Activated T-helper 17 cell treated with anti-CD3 and anti-CD28 coated beads, Interleukin-2, amount 50 U/mL, for 72 hours (primary cell): ENCODE results near the gene FABP1. TPM values are rescaled to one million over a fixed set of nuclear protein-coding genes. Genes with fewer than 3 reads are reported as not detected.

Experiments
- ATAC-seq: fragments of 150-1000 bp; cut with Tn5 transposase; replicated peaks from 2 replicates; pipeline ENCODE4 v1.10.0; 2021; ENCODE audit warnings: mild to moderate bottlenecking, moderate library complexity
- H3K27ac Mint-ChIP-seq: one replicate; pipeline ENCODE4 v1.8.0; 2022; ENCODE audit warnings: mixed read lengths
- H3K27me3 Mint-ChIP-seq: one replicate; pipeline ENCODE4 v1.8.0; 2022; ENCODE audit warnings: mixed read lengths
- H3K36me3 Mint-ChIP-seq: one replicate; pipeline ENCODE4 v1.8.0; 2022; ENCODE audit warnings: low read depth, mild to moderate bottlenecking, mixed read lengths
- H3K4me1 Mint-ChIP-seq: one replicate; pipeline ENCODE4 v1.8.0; 2022; ENCODE audit warnings: mixed read lengths
- H3K4me3 Mint-ChIP-seq: one replicate; pipeline ENCODE4 v1.8.0; 2022; ENCODE audit warnings: mild to moderate bottlenecking, mixed read lengths
- H3K9me3 Mint-ChIP-seq: one replicate; pipeline ENCODE4 v1.8.0; 2022; ENCODE audit warnings: mixed read lengths
- total RNA-seq, 2 donors: library from RNA; stranded (reverse); gene quantifications; one replicate each; pipeline ENCODE4 v1.2.3, GENCODE V29; 2022

The FABP1 gene
- total RNA-seq, 2 donors from 2014 or later, result not detected

DNA sequence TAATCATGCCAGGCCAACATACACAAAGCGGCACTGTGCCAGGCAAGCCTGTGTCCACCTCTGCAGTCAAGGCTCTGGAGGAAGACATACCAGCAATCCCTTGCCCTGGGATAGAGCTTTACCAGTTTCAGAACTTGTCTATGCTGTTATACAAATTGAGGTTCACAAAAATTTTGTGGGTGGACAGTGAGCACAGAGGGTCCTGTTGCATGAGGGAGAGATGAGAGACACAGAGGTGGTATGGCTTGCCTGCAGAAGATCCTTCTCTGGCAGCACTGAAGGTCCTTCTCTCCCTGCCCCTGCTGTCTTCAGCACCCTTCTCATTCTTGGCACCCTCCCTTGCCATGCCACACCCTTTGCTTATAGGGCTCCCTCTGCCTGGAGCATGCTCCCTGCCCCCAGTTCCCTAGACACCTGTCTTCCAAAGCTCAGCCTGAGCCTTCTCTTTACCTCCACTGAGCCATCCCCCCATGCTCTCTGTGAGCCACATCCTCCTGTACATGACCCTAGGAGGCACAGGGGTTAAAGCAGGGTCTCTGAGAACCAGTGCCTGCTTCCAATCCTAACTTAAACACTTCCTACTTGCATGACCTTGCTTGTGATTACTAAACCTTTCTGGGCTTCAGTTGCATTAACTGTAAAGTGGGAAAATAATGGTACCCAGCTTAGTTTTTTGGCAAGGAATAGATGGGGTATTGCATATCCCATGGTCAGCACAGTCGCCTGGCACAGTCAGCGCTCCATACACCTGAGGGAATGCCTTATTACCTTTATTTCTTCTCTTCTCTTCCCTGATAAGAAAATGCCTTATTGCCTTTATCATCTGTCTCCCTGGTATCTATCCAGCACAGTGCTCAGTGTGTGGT, 857 bp downstream of the FABP1 start:
- Mint-ChIP-seq H3K27ac (no peak overlapping the region), H3K9me3 (no peaks in the 10 kb centered on the region), H3K4me1 (no peaks in the 10 kb centered on the region), H3K36me3 (no peaks in the 10 kb centered on the region), H3K27me3 (peaks cover 17% of the 10 kb centered on the region), H3K4me3 (no peak overlapping the region)
- ATAC-seq, result no peak

DNA sequence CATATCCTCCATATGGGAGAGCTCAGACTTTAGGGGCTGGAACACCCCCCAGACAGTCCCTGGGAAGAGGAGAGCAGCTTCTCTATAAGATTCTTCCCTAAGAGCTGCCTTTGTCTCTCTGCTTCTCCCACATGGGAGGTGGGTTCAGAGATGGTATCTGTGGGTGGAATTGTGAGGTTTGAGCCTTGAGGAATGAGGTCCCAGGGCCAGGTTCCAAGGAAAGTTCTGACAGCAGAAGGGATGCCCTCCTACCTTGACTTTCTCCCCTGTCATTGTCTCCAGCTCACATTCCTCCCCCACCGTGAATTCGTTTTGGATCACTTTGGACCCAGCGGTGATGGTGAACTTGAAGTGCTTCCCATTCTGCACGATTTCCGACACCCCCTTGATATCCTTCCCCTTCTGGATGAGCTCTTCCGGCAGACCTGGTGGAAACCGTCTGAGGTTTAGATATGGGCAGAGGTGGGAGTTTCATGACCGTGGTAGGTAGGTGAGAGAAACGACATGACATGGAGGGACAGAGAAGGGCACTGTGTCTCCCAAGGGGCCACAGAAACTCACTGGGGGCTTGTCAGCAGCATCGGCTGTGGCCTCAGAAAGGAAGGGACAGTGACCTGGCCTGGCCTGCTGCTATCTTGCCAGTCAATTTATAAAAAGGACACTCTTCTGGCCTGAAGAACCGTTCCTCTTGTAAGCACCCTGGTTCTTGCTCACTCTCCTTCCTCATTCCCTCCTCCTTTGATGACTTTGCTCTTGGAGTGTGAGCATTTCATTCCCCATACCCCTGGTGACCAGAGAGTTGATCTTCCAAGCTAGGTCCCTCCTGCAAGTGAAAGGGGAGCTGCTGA, 1.7 kb downstream of the FABP1 start:
- no peaks in the 10 kb centered on the region for H3K36me3 Mint-ChIP-seq
- H3K4me3 Mint-ChIP-seq, result no peak overlapping the region
- H3K4me1 Mint-ChIP-seq, result no peaks in the 10 kb centered on the region
- no peak overlapping the region for H3K27ac Mint-ChIP-seq
- H3K9me3 Mint-ChIP-seq, result no peaks in the 10 kb centered on the region
- H3K27me3 Mint-ChIP-seq, result peaks cover 21% of the 10 kb centered on the region
- ATAC-seq, result no peak

DNA sequence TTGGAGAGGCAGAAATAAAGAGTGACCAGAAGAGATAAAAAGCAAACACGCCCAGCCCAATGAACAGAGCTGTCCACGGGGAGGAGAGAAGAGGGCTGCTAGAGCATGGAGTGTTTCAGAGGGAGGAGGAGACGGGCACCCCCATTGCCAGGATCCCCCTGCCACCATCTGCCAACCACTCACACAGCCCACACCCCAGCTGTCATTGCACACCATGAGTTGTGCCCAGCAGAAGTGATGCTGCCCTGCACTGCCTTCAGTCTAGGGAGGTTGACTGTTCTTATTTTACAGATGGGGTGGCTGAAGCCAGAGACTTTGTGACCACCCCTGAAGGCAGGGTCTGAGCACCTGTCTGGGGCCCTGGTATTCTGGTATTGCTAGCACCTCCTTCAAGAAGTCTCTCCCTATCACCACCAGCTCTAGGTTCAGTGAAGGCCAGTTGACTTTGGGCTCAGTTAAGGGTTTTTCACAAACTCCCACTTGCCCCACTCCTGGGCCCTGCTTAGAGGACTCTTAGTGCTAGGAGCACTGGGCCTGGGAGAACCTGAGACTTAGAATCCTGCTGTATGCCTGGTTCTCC, 2.4 kb downstream of the FABP1 start:
- no peaks in the 10 kb centered on the region for H3K36me3 Mint-ChIP-seq
- H3K27me3 Mint-ChIP-seq, result peaks cover 25% of the 10 kb centered on the region
- H3K4me3 Mint-ChIP-seq, result no peak overlapping the region
- H3K9me3 Mint-ChIP-seq, result no peaks in the 10 kb centered on the region
- H3K27ac Mint-ChIP-seq, result no peak overlapping the region
- ATAC-seq, result no peak
- H3K4me1 Mint-ChIP-seq, result no peaks in the 10 kb centered on the region

DNA sequence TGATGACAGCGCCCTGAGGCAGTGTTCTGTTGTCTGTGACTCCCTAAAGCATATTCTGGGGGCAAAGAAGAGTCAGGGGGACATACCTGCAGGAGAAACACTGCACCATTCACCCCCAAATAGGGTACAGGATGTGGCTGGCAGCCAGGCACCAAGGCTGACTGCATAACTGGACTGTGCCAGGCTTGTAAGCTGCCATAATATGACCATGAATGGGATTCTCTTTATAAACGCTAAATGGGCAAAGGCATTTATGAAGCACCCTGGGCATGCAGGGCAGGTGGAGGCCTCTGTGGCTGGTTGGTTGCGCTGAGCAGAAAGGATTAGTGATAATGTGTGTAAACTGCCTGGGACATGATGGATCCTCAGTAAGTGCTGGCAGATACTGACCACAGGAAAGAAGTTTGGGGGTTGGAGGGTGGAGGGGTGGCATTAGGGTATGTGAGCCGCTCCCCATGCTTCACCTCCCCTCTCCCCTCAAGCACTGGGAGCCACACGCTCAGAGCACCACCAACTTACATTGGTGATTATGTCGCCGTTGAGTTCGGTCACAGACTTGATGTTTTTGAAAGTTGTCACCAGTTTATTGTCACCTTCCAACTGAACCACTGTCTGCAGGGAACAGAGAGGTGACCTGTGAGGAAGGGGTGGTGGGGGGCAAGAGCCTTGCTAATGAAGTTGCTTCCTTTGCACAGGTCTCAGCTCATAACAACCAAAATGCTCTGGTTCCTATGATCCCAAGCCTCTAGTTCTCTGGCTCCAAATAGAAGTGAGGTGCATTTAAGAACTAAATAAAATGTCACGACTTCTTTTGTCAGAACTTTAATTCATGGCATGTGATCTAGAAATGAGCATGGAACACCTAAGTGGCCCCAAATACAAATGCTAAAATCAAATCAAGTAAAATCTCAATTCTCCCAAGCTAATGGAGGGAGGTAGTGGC, 3.6 kb downstream of the FABP1 start:
- no peak for ATAC-seq
- Mint-ChIP-seq H3K4me3 (no peak overlapping the region), H3K27me3 (peaks cover 25% of the 10 kb centered on the region), H3K27ac (no peak overlapping the region), H3K36me3 (no peaks in the 10 kb centered on the region), H3K4me1 (no peaks in the 10 kb centered on the region), H3K9me3 (no peaks in the 10 kb centered on the region)

DNA sequence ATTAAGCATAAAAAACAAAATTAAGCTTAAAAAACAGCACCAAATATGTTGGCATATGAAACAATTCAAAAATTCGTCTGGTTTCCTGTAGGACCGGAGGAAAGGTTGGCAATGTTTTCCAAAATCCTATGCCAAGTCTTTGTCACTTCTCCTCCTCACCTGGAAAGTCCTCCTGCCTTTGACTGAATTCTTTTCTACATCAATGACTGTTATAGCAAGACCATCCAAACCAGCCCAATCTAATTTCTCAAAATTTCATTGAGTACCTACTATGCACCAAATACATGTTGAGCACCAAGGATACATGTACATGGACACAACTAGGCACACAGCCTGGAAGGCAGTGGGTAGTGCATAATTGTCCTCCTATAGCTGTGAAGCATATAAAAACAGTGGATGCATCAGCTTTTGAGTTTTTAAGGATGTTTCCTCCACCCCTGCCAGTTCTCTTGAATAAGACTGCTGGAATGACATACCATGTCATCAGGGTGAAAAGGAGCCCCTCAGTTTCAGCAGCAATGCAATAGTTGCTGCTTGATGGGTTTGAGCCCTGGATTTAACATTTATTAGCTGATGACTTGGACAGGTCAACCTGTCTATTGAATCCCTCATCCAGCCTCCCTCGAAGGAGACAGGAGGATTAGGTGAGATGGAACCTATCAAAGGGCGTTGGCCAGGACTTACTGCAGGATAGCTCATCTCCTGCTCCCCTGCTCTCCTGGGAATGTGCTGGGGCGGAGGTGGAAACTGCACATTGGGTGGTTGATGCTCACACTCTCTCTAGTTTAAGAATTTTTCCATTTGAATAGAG, 4.5 kb downstream of the FABP1 start:
- peaks cover 28% of the 10 kb centered on the region for H3K27me3 Mint-ChIP-seq
- no peak for ATAC-seq
- no peaks in the 10 kb centered on the region for H3K4me1 Mint-ChIP-seq
- H3K36me3 Mint-ChIP-seq, result no peaks in the 10 kb centered on the region
- no peak overlapping the region for H3K4me3 Mint-ChIP-seq
- H3K27ac Mint-ChIP-seq, result no peak overlapping the region
- no peaks in the 10 kb centered on the region for H3K9me3 Mint-ChIP-seq

DNA sequence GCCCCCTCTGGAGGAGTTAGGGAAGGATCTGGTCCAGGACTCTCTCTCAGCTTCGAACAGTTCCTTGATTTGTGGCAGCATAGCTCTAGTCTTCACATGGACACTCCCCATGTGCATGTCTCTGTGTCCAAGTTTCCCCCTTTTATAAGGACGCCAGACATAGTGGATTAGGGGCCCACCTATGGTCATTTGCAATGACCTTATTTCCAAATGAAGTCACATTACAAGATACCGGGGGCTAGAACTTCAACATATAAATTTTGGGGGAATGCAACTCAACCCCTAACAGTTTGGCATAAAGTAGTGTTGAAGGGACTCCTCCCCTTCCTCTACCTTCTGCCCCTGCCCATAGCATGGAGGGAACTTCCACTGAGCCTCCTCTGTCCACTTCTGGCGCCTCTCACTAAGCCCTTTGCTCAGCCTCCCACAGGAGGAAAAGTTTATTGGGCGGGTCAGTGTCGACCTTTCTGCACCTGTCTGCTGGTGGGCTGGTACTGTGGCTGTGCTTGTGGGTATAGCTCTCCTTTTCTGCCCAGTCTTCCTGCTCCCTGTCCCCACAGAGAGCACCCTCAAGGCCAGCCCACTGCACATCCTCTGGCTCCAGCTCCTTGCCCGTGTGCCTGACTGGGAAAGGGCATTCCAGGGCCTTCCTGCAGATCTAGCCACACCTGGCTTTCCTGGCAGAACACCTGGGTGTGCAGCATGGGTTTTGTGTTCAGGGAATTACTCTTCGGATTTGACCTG, 5.5 kb downstream of the FABP1 start:
- no peak for ATAC-seq
- no peaks in the 10 kb centered on the region for H3K36me3 Mint-ChIP-seq
- no peaks in the 10 kb centered on the region for H3K9me3 Mint-ChIP-seq
- no peaks in the 10 kb centered on the region for H3K4me1 Mint-ChIP-seq
- no peak overlapping the region for H3K4me3 Mint-ChIP-seq
- H3K27ac Mint-ChIP-seq, result no peak overlapping the region
- peaks cover 22% of the 10 kb centered on the region for H3K27me3 Mint-ChIP-seq

DNA sequence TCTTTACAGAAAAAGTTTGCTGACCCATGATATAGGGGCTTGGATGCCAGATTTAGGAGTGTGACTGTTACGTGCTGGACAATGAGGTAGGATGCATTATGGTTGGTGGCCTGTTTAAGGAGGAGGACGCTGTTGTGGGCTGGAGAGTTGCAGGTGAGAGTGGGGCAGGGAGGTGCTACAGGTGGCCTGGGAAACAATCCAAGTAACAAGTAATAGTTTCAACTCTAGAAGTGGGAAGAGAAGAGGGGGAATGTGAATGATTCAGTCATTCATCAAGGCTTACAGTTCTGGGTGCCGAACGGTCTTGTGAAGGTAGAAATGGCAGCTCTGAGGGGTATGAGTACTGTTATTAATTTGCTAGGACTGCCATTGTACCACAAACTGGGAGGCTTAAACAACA, 6.2 kb downstream of the FABP1 start:
- no peak for ATAC-seq
- H3K4me3 Mint-ChIP-seq, result no peak overlapping the region
- no peak overlapping the region for H3K27ac Mint-ChIP-seq
- peaks cover 18% of the 10 kb centered on the region for H3K27me3 Mint-ChIP-seq
- no peaks in the 10 kb centered on the region for H3K9me3 Mint-ChIP-seq
- no peaks in the 10 kb centered on the region for H3K4me1 Mint-ChIP-seq
- H3K36me3 Mint-ChIP-seq, result no peaks in the 10 kb centered on the region

DNA sequence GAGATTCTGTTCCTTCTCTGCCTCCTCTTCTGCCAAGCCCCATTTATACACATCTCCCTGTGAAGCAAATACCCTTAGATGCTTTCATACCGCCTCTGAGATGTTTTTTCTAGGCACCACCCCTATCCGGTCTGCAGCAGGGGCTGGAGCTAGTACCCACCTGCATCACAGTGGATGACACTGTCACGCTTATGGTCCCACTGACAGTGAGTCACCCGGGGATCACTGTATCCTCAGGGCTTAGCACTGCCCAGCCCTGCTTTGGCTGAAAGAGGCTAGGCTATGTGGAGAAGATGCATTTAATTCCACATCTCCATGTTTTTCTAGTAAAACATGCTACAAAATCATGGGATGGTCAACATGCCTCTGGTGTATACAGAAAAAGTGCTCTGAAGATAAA, 9.9 kb downstream of the FABP1 start:
- Mint-ChIP-seq H3K9me3 (no peaks in the 10 kb centered on the region), H3K27me3 (peaks cover 26% of the 10 kb centered on the region), H3K4me3 (no peak overlapping the region), H3K27ac (no peak overlapping the region), H3K36me3 (no peaks in the 10 kb centered on the region), H3K4me1 (no peaks in the 10 kb centered on the region)
- ATAC-seq, result no peak

DNA sequence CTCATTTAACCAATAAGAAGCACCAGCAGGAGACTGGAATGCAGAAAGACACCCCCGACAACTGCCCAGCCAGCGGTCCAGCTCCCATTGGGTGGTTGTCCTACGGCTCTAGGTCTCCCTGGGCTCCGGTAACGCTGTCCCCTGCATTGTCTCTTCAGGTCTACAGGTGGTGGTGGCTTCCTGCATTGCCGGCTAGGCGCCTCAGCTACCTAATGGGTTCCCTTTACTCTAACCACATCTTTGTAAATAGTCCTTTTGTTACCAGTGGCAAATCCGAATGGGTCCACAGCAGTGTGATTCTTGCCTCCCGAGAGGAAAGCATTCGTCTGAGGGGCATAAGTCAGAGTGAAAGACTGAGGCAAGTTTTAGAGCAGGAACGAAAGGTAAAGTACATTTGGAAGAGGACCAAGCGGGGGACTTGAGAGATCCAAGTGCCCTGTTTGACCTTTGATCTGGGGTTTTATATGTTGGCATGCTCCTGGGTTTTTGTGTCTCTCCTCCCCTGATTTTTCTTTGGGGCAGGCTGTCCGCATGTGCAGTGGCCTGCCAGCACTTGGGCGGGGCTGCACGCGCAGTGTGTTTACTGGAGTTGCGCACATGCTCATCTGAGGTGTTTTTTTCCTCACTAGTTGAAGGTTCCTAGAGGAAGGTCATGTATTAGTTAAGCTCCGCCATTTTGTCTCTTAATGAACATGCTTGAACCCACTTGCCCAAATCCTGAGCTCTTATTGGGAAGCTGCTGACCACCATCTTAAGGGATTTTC, 11.0 kb downstream of the FABP1 start:
- Mint-ChIP-seq H3K4me1 (no peaks in the 10 kb centered on the region), H3K27ac (no peak overlapping the region), H3K27me3 (peaks cover 26% of the 10 kb centered on the region), H3K9me3 (no peaks in the 10 kb centered on the region), H3K36me3 (no peaks in the 10 kb centered on the region), H3K4me3 (no peak overlapping the region)
- ATAC-seq, result no peak

DNA sequence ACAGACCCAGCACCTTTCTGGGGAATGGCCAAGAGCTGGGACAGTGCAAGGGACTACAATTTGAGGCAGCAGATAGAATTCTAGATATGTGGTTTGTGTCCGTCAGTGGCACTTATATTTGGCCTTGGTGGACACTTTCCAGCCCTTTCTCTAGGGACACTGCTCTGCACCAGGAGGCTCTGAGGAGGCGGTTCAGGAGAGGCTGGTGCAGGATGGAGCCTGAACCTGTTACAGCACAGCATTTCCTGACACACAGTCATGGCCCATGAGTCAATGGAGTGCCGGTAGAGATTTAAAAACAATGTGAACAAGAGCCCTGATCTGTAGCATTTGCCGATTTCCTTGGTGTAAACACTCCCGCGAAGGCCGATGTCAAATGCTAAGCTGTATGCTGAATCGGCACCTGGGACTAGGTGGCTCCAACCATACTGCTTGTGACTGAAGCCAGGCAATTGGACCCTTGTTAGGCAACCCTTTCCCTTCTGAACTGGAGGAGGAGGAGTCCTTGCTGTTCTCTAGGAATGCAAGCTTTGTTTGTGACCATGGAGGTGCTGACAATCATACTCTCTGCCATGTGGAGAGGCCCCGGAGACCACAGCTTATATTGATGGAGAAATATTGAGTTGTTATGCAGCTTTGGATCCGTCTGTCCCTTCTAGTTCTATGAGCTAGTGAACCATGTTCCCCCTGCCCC, 11.9 kb downstream of the FABP1 start:
- Mint-ChIP-seq H3K9me3 (no peaks in the 10 kb centered on the region), H3K36me3 (no peaks in the 10 kb centered on the region), H3K27ac (no peak overlapping the region), H3K4me1 (no peaks in the 10 kb centered on the region), H3K27me3 (peaks cover 20% of the 10 kb centered on the region), H3K4me3 (no peak overlapping the region)
- no peak for ATAC-seq

DNA sequence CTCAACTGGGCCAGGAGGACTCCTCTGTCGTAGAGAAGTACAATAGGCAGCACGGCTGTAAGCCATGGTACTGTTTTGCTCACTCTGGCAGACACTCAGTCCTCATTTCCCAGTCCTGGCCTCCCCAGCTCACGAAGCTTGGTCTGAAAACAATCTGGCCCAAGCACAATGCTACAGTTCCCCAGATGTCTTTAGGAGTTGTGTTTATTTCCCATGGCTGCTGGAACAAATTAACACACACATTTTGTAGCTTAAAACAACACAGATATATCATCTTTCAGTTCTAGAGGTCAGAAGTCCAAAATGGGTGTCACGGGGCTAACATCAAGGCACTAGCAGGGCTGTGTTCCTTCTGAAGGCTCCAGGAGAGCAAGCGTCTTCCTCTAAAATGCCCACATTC, 13.0 kb downstream of the FABP1 start:
- H3K27me3 Mint-ChIP-seq, result peaks cover 18% of the 10 kb centered on the region
- H3K4me3 Mint-ChIP-seq, result no peak overlapping the region
- H3K27ac Mint-ChIP-seq, result no peak overlapping the region
- no peaks in the 10 kb centered on the region for H3K4me1 Mint-ChIP-seq
- no peaks in the 10 kb centered on the region for H3K9me3 Mint-ChIP-seq
- no peaks in the 10 kb centered on the region for H3K36me3 Mint-ChIP-seq
- no peak for ATAC-seq

DNA sequence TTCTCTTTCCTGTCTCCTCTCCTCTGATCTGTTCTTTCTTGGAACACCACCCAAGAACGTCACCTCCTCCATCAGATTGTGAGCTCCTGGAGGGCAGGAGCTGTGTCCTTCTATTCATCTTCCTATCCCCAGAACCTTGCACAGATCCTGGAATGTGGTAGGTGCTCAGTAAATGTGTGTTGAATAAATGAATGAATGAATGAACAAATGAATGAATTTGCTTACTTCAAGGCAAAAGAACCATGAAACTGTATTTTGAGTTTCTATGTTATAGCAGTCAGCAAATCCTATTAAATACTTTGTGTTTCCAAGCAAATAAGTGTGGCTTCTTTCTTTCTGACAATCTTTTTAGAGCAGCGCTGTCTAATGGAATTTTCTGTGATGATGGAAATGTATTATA, 14.8 kb downstream of the FABP1 start:
- H3K36me3 Mint-ChIP-seq, result no peaks in the 10 kb centered on the region
- H3K27me3 Mint-ChIP-seq, result peaks cover 15% of the 10 kb centered on the region
- no peak for ATAC-seq
- H3K4me3 Mint-ChIP-seq, result no peak overlapping the region
- H3K9me3 Mint-ChIP-seq, result no peaks in the 10 kb centered on the region
- H3K4me1 Mint-ChIP-seq, result no peaks in the 10 kb centered on the region
- H3K27ac Mint-ChIP-seq, result no peak overlapping the region
